ENCODE data around the gene CYP2C18.

The CYP2C18 gene

GRCh38 chr10:94677691-94678090 lies 5.8 kb upstream of the CYP2C18 start:
- no peak for TF ChIP-seq REST (IDR thresholded peaks at IDR 0.05; ENCODE audit: insufficient read depth in 1 of 2, low read depth in 2 of 2, low read length in 2 of 2)

DNA sequence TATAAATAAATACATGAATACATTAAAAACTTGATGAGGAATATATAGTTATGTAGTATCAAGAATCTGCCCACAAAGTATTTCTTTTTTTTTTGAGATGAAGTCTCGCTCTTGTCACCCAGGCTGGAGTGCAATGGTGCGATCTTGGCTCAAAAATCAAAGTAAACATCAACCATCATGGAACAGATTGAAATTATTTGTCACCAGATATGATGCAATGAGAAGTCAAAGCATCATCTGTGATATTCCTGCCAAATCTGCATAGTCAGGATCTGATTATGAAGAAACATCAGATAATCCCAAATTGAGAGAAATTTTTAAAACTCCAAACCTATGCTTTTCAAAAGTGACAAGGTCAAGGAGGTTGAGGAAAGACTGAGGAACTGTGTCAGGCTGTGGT lies 5.1 kb upstream of the CYP2C18 start:
- TF ChIP-seq FOXP2 (optimal IDR thresholded peaks at IDR 0.05; ENCODE audit: borderline replicate concordance, extremely low read depth, extremely low read length, insufficient read depth) (no peak), REST (IDR thresholded peaks at IDR 0.05; ENCODE audit: insufficient read depth in 1 of 2, low read depth in 2 of 2, low read length in 2 of 2) (no peak), POLR2AphosphoS5 (IDR thresholded peaks at IDR 0.05; ENCODE audit: low read depth, low read length) (no peak), SIN3A (IDR thresholded peaks at IDR 0.05; ENCODE audit: borderline replicate concordance, insufficient read depth, low read length) (no peak), TAF1 (IDR thresholded peaks at IDR 0.05; ENCODE audit: borderline replicate concordance, insufficient read depth, low read length) (no peak)

- TF ChIP-seq SIN3A (IDR thresholded peaks at IDR 0.05; ENCODE audit: borderline replicate concordance, insufficient read depth, low read length): no peak
- TF ChIP-seq FOXP2 (optimal IDR thresholded peaks at IDR 0.05; ENCODE audit: borderline replicate concordance, extremely low read depth, extremely low read length, insufficient read depth): no peak
- TF ChIP-seq REST (IDR thresholded peaks at IDR 0.05; ENCODE audit: insufficient read depth in 1 of 2, low read depth in 2 of 2, low read length in 2 of 2): no peak
- TF ChIP-seq TAF1 (IDR thresholded peaks at IDR 0.05; ENCODE audit: borderline replicate concordance, insufficient read depth, low read length): no peak
- no peak for TF ChIP-seq POLR2AphosphoS5 (IDR thresholded peaks at IDR 0.05; ENCODE audit: low read depth, low read length)
These were observed 3.0 kb upstream of the CYP2C18 start for GRCh38 chr10:94680544-94680943.

DNA sequence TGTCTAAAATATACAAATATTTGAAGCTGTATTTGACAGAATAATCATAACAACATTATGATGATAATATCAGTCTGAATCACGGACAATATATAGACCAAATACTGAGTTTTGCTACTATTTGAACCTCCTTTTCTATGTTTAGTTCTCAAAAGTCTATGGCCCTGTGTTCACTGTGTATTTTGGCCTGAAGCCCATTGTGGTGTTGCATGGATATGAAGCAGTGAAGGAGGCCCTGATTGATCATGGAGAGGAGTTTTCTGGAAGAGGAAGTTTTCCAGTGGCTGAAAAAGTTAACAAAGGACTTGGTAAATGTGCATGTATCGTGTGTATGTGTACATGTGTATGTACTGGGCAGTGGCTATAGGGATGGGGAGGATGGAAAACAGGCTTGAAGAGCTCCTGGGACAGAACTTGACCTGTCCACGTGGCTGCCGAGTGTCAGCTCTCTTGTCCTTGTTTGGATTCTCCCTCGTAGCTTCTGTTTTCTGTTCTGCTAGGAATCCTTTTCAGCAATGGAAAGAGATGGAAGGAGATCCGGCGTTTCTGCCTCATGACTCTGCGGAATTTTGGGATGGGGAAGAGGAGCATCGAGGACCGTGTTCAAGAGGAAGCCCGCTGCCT lies 4.2 kb downstream of the CYP2C18 start:
- no peak for TF ChIP-seq POLR2AphosphoS5 (IDR thresholded peaks at IDR 0.05; ENCODE audit: low read depth, low read length)
- TF ChIP-seq TAF1 (IDR thresholded peaks at IDR 0.05; ENCODE audit: borderline replicate concordance, insufficient read depth, low read length): no peak
- TF ChIP-seq REST (IDR thresholded peaks at IDR 0.05; ENCODE audit: insufficient read depth in 1 of 2, low read depth in 2 of 2, low read length in 2 of 2): no peak
- TF ChIP-seq SIN3A (IDR thresholded peaks at IDR 0.05; ENCODE audit: borderline replicate concordance, insufficient read depth, low read length): no peak
- TF ChIP-seq FOXP2 (optimal IDR thresholded peaks at IDR 0.05; ENCODE audit: borderline replicate concordance, extremely low read depth, extremely low read length, insufficient read depth): no peak

GRCh38 chr10:94706089-94706488 lies 22.6 kb downstream of the CYP2C18 start:
- TF ChIP-seq SIN3A (IDR thresholded peaks at IDR 0.05; ENCODE audit: borderline replicate concordance, insufficient read depth, low read length) (no peak), FOXP2 (optimal IDR thresholded peaks at IDR 0.05; ENCODE audit: borderline replicate concordance, extremely low read depth, extremely low read length, insufficient read depth) (no peak), TAF1 (IDR thresholded peaks at IDR 0.05; ENCODE audit: borderline replicate concordance, insufficient read depth, low read length) (no peak), POLR2AphosphoS5 (IDR thresholded peaks at IDR 0.05; ENCODE audit: low read depth, low read length) (no peak), REST (IDR thresholded peaks at IDR 0.05; ENCODE audit: insufficient read depth in 1 of 2, low read depth in 2 of 2, low read length in 2 of 2) (no peak)
